CD14-positive monocyte (primary cell): ENCODE data around the gene PCDH15. TPM values are rescaled to one million over a fixed set of nuclear protein-coding genes. Genes with fewer than 3 reads are reported as not detected.

Source experiments
- DNase-seq, 3 donors: peaks; one replicate each; pipeline ENCODE4 v3.0.0-alpha.2; 2011 to 2022
- H2AFZ ChIP-seq: 2 replicates; pipeline ENCODE4 v1.6.0; 2012; ENCODE audit warnings: mild to moderate bottlenecking, low read depth, low read length, inconsistent platforms; ENCODE audit not compliant: insufficient read depth, poor library complexity, severe bottlenecking
- H3K27ac ChIP-seq, 2 donors: 1 replicate in 1 of 2; 2 replicates in 1 of 2; pipeline ENCODE4 v1.5.1; 2012 to 2013; ENCODE audit warnings: low read length in 2 of 2, control low read depth in 1 of 2, inconsistent platforms in 1 of 2, low read depth in 1 of 2, mild to moderate bottlenecking in 1 of 2
- H3K27me3 ChIP-seq, 2 donors: one replicate each; pipeline versions ENCODE4 v1.6.0 to v1.6.1; 2011 to 2013; ENCODE audit warnings: low read length in 2 of 2; ENCODE audit not compliant: control insufficient read depth in 2 of 2, insufficient read depth in 2 of 2
- H3K36me3 ChIP-seq, 2 donors: replicated peaks in 1 of 2; 1 replicate in 1 of 2; 2 replicates in 1 of 2; pipeline versions ENCODE4 v1.5.1 to v1.6.1; 2012 to 2013; ENCODE audit warnings: low read length in 2 of 2, control low read depth in 1 of 2, inconsistent platforms in 1 of 2, mild to moderate bottlenecking in 1 of 2; ENCODE audit not compliant: insufficient read depth in 2 of 2, control insufficient read depth in 1 of 2
- H3K4me1 ChIP-seq, 2 donors: 1 replicate in 1 of 2; 2 replicates in 1 of 2; pipeline versions ENCODE4 v1.5.1 to v1.6.1; 2012 to 2013; ENCODE audit warnings: low read length in 2 of 2, control low read depth in 1 of 2, inconsistent platforms in 1 of 2, mild to moderate bottlenecking in 1 of 2, moderate library complexity in 1 of 2; ENCODE audit not compliant: insufficient read depth in 2 of 2, control insufficient read depth in 1 of 2
- H3K4me2 ChIP-seq: replicated peaks from 2 replicates; pipeline ENCODE3; 2012; ENCODE audit warnings: low read length, moderate library complexity, mild to moderate bottlenecking; ENCODE audit not compliant: poor library complexity, severe bottlenecking; ENCODE audit errors: extremely low read depth
- H3K4me3 ChIP-seq, 3 experiments: fragments of 200-600 bp in 1 of 3; sonication (generic) in 1 of 3; replicated peaks in 1 of 3; 1 replicate in 2 of 3; 2 replicates in 1 of 3; pipeline ENCODE4 v1.5.1; 2011 to 2013; ENCODE audit warnings: low read length in 3 of 3, mild to moderate bottlenecking in 3 of 3, control low read depth in 2 of 3, low read depth in 2 of 3, inconsistent platforms in 1 of 3, moderate library complexity in 1 of 3
- H3K79me2 ChIP-seq: 2 replicates; pipeline ENCODE4 v1.6.0; 2012; ENCODE audit warnings: mild to moderate bottlenecking, control low read depth, inconsistent platforms, low read length, moderate library complexity; ENCODE audit not compliant: insufficient read depth
- H3K9ac ChIP-seq: 2 replicates; pipeline ENCODE4 v1.6.0; 2017; ENCODE audit warnings: low read length, mild to moderate bottlenecking; ENCODE audit not compliant: insufficient read depth, poor library complexity, severe bottlenecking
- H3K9me3 ChIP-seq, 2 donors: replicated peaks in 1 of 2; 1 replicate in 1 of 2; 2 replicates in 1 of 2; pipeline versions ENCODE4 v1.5.1 to v1.6.1; 2012 to 2013; ENCODE audit warnings: low read length in 2 of 2, control low read depth in 1 of 2; ENCODE audit not compliant: control insufficient read depth in 1 of 2, insufficient read depth in 1 of 2
- H4K20me1 ChIP-seq: 2 replicates; pipeline ENCODE4 v1.6.0; 2012; ENCODE audit warnings: mild to moderate bottlenecking, low read length, control low read depth, moderate library complexity; ENCODE audit not compliant: insufficient read depth
- H3K27ac Mint-ChIP-seq, 7 donors: one replicate each; pipeline ENCODE4 v1.8.0; 2020; ENCODE audit warnings: mild to moderate bottlenecking in 7 of 7, mixed read lengths in 7 of 7, moderate library complexity in 6 of 7, inconsistent platforms in 2 of 7
- H3K27me3 Mint-ChIP-seq, 3 donors: one replicate each; pipeline ENCODE4 v1.8.0; 2021 to 2022; ENCODE audit warnings: low read depth in 3 of 3, mild to moderate bottlenecking in 3 of 3, mixed read lengths in 3 of 3, moderate library complexity in 3 of 3, inconsistent platforms in 1 of 3
- H3K36me3 Mint-ChIP-seq, 2 donors: one replicate each; pipeline ENCODE4 v1.8.0; 2020; ENCODE audit warnings: mixed read lengths in 2 of 2, inconsistent platforms in 1 of 2, mild to moderate bottlenecking in 1 of 2
- H3K4me1 Mint-ChIP-seq: one replicate; pipeline ENCODE4 v1.8.0; 2020; ENCODE audit warnings: mild to moderate bottlenecking, mixed read lengths
- H3K4me3 Mint-ChIP-seq, 2 donors: one replicate each; pipeline ENCODE4 v1.8.0; 2020; ENCODE audit warnings: mild to moderate bottlenecking in 2 of 2, mixed read lengths in 2 of 2, moderate library complexity in 1 of 2
- H3K9me3 Mint-ChIP-seq, 7 donors: one replicate each; pipeline ENCODE4 v1.8.0; 2020 to 2022; ENCODE audit warnings: mixed read lengths in 7 of 7, mild to moderate bottlenecking in 6 of 7, moderate library complexity in 6 of 7, inconsistent platforms in 2 of 7
- CTCF ChIP-seq: fragments of 200-600 bp; IDR thresholded peaks from one replicate; pipeline ENCODE4 v1.8.0; 2022; ENCODE audit warnings: antibody characterized with exemption, mild to moderate bottlenecking
- WGBS: methylation state at CpG from one replicate; pipeline ENCODE4 v1.1.5; 2013; ENCODE audit warnings: missing lambda C conversion rate; ENCODE audit not compliant: insufficient coverage; 5-methylcytosine and 5-hydroxymethylcytosine counted together
- intact Hi-C, 2 donors: fragments of 100-400 bp; cut with micrococcal nuclease; formaldehyde crosslinking; loops; one replicate each; pipeline versions ENCODE4 v1.15.0 to v1.15.1; 2023
- polyA plus RNA-seq, 3 donors: library from polyadenylated mRNA; depleted of rRNA in 1 of 3; unstranded in 2 of 3; stranded (reverse) in 1 of 3; fragments of 300-500 nt in 2 of 3; fragments of >200 nt in 1 of 3; fragmentation: Illumina TruSeq in 2 of 3; gene quantifications; 1 replicate in 2 of 3; 2 replicates in 1 of 3; pipeline ENCODE4 v1.2.3, GENCODE V29; 2012 to 2021

PCDH15 gene
- polyA plus RNA-seq, 3 donors = not detected

- H2AFZ ChIP-seq = no peak overlapping the region
- no peaks in the 10 kb centered on the region for H3K9me3 ChIP-seq
- no peaks in the 10 kb centered on the region for H3K27me3 Mint-ChIP-seq
- intact Hi-C loops = no loop called here
- TF ChIP-seq CTCF = no peak
- DNase-seq = no peak
- no peak overlapping the region for H3K4me3 ChIP-seq
- no peak overlapping the region for H3K27ac ChIP-seq
- no peak overlapping the region for H3K9ac ChIP-seq
- no peaks in the 10 kb centered on the region for H4K20me1 ChIP-seq
- H3K27ac Mint-ChIP-seq = no peak overlapping the region
- no peaks in the 10 kb centered on the region for H3K4me1 ChIP-seq
- peaks cover 0 to 3% (median 0%) of the 10 kb centered on the region in 7 donors for H3K9me3 Mint-ChIP-seq
- H3K4me3 Mint-ChIP-seq = no peak overlapping the region
- H3K36me3 ChIP-seq = no peaks in the 10 kb centered on the region
- no peak overlapping the region for H3K4me2 ChIP-seq
- no peaks in the 10 kb centered on the region for H3K27me3 ChIP-seq
- no peaks in the 10 kb centered on the region for H3K4me1 Mint-ChIP-seq
- no peaks in the 10 kb centered on the region for H3K36me3 Mint-ChIP-seq
- H3K79me2 ChIP-seq = no peaks in the 10 kb centered on the region
- 87% methylated on average over 3 of the region's 5 CpGs for WGBS
These were observed 224.5 kb downstream of the PCDH15 start for GRCh38 chr10:54576541-54576940.

GRCh38 chr10:54559498-54559897 lies 241.5 kb downstream of the PCDH15 start:
- Mint-ChIP-seq H3K36me3 (no peaks in the 10 kb centered on the region), H3K4me1 (no peaks in the 10 kb centered on the region), H3K9me3 (peaks cover 0 to 2% (median 0%) of the 10 kb centered on the region in 7 donors), H3K4me3 (no peak overlapping the region), H3K27me3 (no peaks in the 10 kb centered on the region), H3K27ac (no peak overlapping the region)
- Histone ChIP-seq H3K27me3 (no peaks in the 10 kb centered on the region), H2AFZ (no peak overlapping the region), H3K4me1 (no peaks in the 10 kb centered on the region), H4K20me1 (no peaks in the 10 kb centered on the region), H3K4me2 (no peak overlapping the region), H3K4me3 (no peak overlapping the region), H3K9me3 (no peaks in the 10 kb centered on the region), H3K27ac (no peak overlapping the region), H3K79me2 (no peaks in the 10 kb centered on the region), H3K36me3 (no peaks in the 10 kb centered on the region), H3K9ac (no peak overlapping the region)
- no peak for TF ChIP-seq CTCF
- intact Hi-C loops = no loop called here
- no peak for DNase-seq
